ENCODE results near the gene KRTAP5-8. TPM values are rescaled to one million over a fixed set of nuclear protein-coding genes. Genes with fewer than 3 reads are reported as not detected.

Gene KRTAP5-8
- total RNA-seq, 1 experiment from 2014 or later = not detected

DNA sequence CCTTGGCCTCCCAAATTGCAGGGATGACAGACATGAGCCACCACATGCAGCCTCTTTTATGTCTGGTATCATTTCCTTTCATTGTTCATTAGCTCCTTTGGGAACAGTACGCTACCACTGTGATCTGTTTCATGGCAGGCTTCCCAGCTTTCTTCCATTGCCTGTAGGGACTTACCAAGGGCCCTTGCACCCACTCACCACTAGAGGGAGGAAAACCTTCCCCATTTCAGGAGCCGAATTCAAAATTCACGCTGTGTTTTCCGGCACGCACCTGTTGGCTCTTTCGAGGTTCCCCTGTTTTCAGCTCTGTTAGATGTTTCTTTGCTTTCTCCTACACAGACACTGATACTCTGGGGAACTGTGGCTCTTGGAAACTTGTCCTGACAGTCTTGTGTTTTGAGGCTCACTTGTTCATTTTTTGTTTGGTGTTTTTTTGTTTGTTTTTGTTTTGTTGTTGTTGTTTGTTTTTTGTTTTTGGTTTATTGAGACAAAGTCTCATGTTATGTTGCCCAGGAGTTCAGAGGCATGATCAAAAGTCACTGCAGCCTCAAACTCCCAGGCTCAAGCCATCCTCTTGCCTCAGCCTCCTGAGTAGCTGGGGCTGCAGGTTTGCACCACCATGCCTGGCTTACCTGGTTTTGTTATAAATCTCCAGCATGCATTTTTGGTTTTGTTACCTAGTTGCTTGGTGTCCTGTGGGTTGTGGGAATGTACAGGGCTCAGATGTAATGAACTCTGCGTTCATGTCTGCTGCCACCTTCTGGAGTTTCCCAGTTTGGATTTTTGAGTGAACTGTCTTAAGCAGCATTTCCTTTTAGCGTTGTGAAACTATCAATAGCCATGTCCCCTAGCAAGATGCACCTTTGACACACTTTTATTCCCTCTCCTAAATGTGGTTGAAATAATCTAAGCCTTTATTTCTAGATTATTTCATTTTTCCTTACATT, 42.5 kb downstream of the KRTAP5-8 start:
- ATAC-seq (peak; percentile 72), DNase-seq (ENCODE audit: low spot score) (peak; percentile 63)
- H3K27me3 Mint-ChIP-seq (ENCODE audit: low read depth) = peaks cover 23% of the 10 kb centered on the region
- TF ChIP-seq MLX (CRISPR knock-in tag; IDR thresholded peaks at IDR 0.05) (no peak), SP1 (CRISPR knock-in tag; conservative IDR thresholded peaks at IDR 0.05) (no peak), ETV6 (CRISPR knock-in tag; IDR thresholded peaks at IDR 0.05) (0 out of 2 replicates have a peak, but pooled peaks have one; percentile 51), FOXJ3 (CRISPR knock-in tag; IDR thresholded peaks at IDR 0.05; ENCODE audit: borderline replicate concordance) (no peak), ZBTB21 (CRISPR knock-in tag; IDR thresholded peaks at IDR 0.05; ENCODE audit: borderline replicate concordance) (no peak)
- TF ChIP-seq, protein P1, sequence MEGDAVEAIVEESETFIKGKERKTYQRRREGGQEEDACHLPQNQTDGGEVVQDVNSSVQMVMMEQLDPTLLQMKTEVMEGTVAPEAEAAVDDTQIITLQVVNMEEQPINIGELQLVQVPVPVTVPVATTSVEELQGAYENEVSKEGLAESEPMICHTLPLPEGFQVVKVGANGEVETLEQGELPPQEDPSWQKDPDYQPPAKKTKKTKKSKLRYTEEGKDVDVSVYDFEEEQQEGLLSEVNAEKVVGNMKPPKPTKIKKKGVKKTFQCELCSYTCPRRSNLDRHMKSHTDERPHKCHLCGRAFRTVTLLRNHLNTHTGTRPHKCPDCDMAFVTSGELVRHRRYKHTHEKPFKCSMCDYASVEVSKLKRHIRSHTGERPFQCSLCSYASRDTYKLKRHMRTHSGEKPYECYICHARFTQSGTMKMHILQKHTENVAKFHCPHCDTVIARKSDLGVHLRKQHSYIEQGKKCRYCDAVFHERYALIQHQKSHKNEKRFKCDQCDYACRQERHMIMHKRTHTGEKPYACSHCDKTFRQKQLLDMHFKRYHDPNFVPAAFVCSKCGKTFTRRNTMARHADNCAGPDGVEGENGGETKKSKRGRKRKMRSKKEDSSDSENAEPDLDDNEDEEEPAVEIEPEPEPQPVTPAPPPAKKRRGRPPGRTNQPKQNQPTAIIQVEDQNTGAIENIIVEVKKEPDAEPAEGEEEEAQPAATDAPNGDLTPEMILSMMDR (IDR thresholded peaks at IDR 0.05) = peak; percentile 57
- TF ChIP-seq, protein P2, sequence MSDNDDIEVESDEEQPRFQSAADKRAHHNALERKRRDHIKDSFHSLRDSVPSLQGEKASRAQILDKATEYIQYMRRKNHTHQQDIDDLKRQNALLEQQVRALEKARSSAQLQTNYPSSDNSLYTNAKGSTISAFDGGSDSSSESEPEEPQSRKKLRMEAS (CRISPR knock-in tag; IDR thresholded peaks at IDR 0.05) = peak; percentile 89
- TF ChIP-seq, protein P3, sequence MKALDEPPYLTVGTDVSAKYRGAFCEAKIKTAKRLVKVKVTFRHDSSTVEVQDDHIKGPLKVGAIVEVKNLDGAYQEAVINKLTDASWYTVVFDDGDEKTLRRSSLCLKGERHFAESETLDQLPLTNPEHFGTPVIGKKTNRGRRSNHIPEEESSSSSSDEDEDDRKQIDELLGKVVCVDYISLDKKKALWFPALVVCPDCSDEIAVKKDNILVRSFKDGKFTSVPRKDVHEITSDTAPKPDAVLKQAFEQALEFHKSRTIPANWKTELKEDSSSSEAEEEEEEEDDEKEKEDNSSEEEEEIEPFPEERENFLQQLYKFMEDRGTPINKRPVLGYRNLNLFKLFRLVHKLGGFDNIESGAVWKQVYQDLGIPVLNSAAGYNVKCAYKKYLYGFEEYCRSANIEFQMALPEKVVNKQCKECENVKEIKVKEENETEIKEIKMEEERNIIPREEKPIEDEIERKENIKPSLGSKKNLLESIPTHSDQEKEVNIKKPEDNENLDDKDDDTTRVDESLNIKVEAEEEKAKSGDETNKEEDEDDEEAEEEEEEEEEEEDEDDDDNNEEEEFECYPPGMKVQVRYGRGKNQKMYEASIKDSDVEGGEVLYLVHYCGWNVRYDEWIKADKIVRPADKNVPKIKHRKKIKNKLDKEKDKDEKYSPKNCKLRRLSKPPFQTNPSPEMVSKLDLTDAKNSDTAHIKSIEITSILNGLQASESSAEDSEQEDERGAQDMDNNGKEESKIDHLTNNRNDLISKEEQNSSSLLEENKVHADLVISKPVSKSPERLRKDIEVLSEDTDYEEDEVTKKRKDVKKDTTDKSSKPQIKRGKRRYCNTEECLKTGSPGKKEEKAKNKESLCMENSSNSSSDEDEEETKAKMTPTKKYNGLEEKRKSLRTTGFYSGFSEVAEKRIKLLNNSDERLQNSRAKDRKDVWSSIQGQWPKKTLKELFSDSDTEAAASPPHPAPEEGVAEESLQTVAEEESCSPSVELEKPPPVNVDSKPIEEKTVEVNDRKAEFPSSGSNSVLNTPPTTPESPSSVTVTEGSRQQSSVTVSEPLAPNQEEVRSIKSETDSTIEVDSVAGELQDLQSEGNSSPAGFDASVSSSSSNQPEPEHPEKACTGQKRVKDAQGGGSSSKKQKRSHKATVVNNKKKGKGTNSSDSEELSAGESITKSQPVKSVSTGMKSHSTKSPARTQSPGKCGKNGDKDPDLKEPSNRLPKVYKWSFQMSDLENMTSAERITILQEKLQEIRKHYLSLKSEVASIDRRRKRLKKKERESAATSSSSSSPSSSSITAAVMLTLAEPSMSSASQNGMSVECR (CRISPR knock-in tag; IDR thresholded peaks at IDR 0.05; ENCODE audit: borderline replicate concordance) = no peak
- TF ChIP-seq, protein P4, sequence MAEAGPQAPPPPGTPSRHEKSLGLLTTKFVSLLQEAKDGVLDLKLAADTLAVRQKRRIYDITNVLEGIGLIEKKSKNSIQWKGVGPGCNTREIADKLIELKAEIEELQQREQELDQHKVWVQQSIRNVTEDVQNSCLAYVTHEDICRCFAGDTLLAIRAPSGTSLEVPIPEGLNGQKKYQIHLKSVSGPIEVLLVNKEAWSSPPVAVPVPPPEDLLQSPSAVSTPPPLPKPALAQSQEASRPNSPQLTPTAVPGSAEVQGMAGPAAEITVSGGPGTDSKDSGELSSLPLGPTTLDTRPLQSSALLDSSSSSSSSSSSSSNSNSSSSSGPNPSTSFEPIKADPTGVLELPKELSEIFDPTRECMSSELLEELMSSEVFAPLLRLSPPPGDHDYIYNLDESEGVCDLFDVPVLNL (CRISPR knock-in tag; IDR thresholded peaks at IDR 0.05; ENCODE audit: borderline replicate concordance, low read depth) = no peak
- ChIA-PET CTCF (interaction anchor here (0.6 to 3.8 kb wide), 25 partner anchors 8 to 493 kb away, joined by 3 to 41 read pairs (median 4); partner anchors contain the start of genes DHCR7, KRTAP5-10, KRTAP5-7 and KRTAP5-9), POLR2A (no interaction called here)
- peaks cover 32% of the 10 kb centered on the region for H3K4me1 Mint-ChIP-seq
- H3K9me3 Mint-ChIP-seq = no peaks in the 10 kb centered on the region
- no peak overlapping the region for H3K27ac Mint-ChIP-seq
- no peak overlapping the region for H3K4me3 Mint-ChIP-seq
- H3K36me3 Mint-ChIP-seq = no peaks in the 10 kb centered on the region

DNA sequence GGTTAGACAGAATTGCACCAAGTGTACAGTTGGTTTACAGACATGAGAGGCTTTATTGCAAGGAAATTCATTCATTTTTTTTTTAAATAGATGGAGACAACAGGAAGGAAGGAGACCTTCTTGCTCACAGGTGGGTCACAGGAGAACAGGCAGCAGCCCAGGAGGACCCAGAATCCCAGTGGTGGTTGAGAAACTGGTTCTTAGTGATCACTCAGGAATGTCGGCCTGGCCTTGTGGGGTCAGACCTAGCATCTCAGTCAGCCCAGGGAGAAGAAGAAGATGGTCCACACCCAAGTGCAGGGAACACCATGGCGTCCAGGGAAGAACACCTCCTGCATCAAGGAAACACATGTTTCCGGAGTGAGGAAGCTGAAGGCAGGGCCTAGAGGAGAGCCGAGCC, 44.0 kb downstream of the KRTAP5-8 start:
- CTCF ChIA-PET = interaction anchor here (0.6 to 3.8 kb wide), 4 partner anchors 14 to 507 kb away, joined by 4 to 41 read pairs (median 14); partner anchors contain the start of genes KRTAP5-10 and NADSYN1
- Mint-ChIP-seq H3K27me3 (ENCODE audit: low read depth) (peaks cover 23% of the 10 kb centered on the region), H3K9me3 (no peaks in the 10 kb centered on the region), H3K4me3 (no peak overlapping the region), H3K4me1 (peaks cover 32% of the 10 kb centered on the region), H3K36me3 (no peaks in the 10 kb centered on the region), H3K27ac (no peak overlapping the region)
- ATAC-seq = no peak
- POLR2A ChIA-PET = no interaction called here
- no peak for DNase-seq (ENCODE audit: low spot score)
- TF ChIP-seq ZNF671 (CRISPR knock-in tag; IDR thresholded peaks at IDR 0.05) = no peak
- no peak for TF ChIP-seq CREB1 (CRISPR knock-in tag; IDR thresholded peaks at IDR 0.05)
- TF ChIP-seq TCF7 (CRISPR knock-in tag; IDR thresholded peaks at IDR 0.05; ENCODE audit: low read depth) = no peak
- TF ChIP-seq, protein P5, sequence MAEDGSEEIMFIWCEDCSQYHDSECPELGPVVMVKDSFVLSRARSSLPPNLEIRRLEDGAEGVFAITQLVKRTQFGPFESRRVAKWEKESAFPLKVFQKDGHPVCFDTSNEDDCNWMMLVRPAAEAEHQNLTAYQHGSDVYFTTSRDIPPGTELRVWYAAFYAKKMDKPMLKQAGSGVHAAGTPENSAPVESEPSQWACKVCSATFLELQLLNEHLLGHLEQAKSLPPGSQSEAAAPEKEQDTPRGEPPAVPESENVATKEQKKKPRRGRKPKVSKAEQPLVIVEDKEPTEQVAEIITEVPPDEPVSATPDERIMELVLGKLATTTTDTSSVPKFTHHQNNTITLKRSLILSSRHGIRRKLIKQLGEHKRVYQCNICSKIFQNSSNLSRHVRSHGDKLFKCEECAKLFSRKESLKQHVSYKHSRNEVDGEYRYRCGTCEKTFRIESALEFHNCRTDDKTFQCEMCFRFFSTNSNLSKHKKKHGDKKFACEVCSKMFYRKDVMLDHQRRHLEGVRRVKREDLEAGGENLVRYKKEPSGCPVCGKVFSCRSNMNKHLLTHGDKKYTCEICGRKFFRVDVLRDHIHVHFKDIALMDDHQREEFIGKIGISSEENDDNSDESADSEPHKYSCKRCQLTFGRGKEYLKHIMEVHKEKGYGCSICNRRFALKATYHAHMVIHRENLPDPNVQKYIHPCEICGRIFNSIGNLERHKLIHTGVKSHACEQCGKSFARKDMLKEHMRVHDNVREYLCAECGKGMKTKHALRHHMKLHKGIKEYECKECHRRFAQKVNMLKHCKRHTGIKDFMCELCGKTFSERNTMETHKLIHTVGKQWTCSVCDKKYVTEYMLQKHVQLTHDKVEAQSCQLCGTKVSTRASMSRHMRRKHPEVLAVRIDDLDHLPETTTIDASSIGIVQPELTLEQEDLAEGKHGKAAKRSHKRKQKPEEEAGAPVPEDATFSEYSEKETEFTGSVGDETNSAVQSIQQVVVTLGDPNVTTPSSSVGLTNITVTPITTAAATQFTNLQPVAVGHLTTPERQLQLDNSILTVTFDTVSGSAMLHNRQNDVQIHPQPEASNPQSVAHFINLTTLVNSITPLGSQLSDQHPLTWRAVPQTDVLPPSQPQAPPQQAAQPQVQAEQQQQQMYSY (CRISPR knock-in tag; IDR thresholded peaks at IDR 0.05) = no peak
- TF ChIP-seq, protein P6, sequence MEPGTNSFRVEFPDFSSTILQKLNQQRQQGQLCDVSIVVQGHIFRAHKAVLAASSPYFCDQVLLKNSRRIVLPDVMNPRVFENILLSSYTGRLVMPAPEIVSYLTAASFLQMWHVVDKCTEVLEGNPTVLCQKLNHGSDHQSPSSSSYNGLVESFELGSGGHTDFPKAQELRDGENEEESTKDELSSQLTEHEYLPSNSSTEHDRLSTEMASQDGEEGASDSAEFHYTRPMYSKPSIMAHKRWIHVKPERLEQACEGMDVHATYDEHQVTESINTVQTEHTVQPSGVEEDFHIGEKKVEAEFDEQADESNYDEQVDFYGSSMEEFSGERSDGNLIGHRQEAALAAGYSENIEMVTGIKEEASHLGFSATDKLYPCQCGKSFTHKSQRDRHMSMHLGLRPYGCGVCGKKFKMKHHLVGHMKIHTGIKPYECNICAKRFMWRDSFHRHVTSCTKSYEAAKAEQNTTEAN (CRISPR knock-in tag; IDR thresholded peaks at IDR 0.05) = no peak
- no peak for TF ChIP-seq MLX (CRISPR knock-in tag; IDR thresholded peaks at IDR 0.05)
- no peak for TF ChIP-seq PRRX2 (CRISPR knock-in tag; IDR thresholded peaks at IDR 0.05)
- no peak for TF ChIP-seq NFYB (CRISPR knock-in tag; conservative IDR thresholded peaks at IDR 0.05; ENCODE audit: low read depth)
